Adipose tissue (tissue), 3 donors: Measurements from ENCODE around the gene FBXL22. TPM values are rescaled to one million over a fixed set of nuclear protein-coding genes. Genes with fewer than 3 reads are reported as not detected.

Source experiments
- H3K27ac ChIP-seq: one replicate; pipeline ENCODE4 v1.5.1; 2013; ENCODE audit warnings: low read depth, low read length
- WGBS, 3 donors: extraction: QIAGEN DNeasy Blood & Tissue Kit; methylation state at CpG; one replicate each; pipeline ENCODE4 v1.1.7; 2013; 5-methylcytosine and 5-hydroxymethylcytosine counted together
- polyA plus RNA-seq, 3 donors: library from polyadenylated mRNA; stranded (reverse); fragments of 200-250 nt; gene quantifications; one replicate each; pipeline ENCODE4 v1.2.3, GENCODE V29; 2013
- donor health status: healthy with polysubstance abuse.
- donor health status: Bipolar disorder and iron deficiency.
- donor health status: healthy.

FBXL22 gene, protein sequence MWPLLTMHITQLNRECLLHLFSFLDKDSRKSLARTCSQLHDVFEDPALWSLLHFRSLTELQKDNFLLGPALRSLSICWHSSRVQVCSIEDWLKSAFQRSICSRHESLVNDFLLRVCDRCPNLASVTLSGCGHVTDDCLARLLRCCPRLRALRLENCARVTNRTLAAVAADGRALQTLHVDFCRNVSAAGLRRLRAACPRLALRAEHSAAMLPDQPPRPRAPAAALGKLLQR
- under 1 TPM; 0.55 to 0.79 (median 0.67) TPM for polyA plus RNA-seq

DNA sequence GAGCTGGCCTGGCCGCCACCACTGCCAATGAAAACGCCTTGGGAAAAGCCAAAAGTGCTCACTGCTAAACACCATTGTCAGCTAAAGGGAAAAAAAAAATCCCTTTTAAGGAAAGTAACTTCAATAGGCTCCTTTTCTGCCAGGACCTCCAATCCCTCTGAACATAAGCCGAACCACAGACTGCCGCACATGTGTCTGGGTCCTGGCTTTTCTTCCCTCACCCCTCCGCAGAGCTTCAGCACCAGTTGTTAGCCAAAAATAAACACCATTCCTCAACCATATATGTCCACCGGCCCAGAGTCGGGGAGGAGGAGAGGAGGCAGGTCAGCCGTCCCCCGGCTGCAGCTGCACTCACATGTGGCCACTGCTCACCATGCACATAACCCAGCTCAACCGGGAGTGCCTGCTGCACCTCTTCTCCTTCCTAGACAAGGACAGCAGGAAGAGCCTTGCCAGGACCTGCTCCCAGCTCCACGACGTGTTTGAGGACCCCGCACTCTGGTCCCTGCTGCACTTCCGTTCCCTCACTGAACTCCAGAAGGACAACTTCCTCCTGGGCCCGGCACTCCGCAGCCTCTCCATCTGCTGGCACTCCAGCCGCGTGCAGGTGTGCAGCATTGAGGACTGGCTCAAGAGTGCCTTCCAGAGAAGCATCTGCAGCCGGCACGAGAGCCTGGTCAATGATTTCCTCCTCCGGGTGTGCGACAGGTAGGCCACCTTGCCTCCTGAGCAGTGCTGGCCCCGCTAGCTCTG, at the start of gene FBXL22:
FBXL22 (plus strand) TSS at position 350 of the 753 bp plus-strand sequence; CDS start at position 356, 6 bp downstream.
- 53 to 68% (median 57%) methylated on average over 22 to 23 of the region's 23 CpGs for WGBS, 3 donors
- H3K27ac ChIP-seq: no peak within 1 kb of the TSS

DNA sequence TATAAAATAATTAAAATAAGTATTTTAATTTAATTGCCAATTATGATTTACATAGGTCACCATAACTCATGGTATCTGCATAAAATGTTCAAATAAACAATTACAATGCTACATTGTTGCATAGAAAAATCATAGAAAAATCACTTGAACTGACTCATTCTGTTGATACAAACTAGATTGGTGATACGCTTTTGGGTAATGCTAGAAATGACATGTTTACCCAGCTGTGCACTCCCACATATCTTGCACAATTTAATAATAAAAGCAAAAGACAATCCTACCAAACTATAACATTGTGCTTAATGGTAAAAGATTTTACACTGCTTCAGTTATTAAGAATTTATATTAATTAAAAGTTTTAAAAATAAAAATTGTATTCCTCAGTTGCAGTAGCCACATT, 45.8 kb upstream of the FBXL22 start:
- 45 to 69% (median 63%) methylated on average over 1 of the region's 1 CpG for WGBS, 3 donors
- no peak overlapping the region for H3K27ac ChIP-seq

DNA sequence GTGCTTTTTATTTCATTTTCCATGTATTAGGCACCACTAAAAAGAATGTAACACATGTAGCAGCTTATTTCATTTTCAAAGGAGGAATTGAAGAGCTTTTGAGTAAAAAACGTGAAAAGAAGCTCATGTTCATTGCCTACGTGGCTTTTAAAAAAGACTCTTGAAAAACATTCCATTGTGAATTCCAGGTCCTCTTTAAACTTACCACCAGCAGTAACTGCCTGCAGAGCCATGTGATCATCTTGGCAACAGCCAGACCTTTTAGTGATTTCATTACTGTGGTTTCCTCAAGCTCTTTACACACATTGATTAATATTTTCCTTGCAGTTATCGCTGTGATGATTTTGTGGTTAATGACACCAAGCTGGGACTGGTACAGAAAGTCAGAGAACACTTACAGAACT, 43.8 kb upstream of the FBXL22 start:
- H3K27ac ChIP-seq: no peak overlapping the region
- 9 to 13% (median 11%) methylated on average over 3 of the region's 3 CpGs for WGBS, 3 donors

DNA sequence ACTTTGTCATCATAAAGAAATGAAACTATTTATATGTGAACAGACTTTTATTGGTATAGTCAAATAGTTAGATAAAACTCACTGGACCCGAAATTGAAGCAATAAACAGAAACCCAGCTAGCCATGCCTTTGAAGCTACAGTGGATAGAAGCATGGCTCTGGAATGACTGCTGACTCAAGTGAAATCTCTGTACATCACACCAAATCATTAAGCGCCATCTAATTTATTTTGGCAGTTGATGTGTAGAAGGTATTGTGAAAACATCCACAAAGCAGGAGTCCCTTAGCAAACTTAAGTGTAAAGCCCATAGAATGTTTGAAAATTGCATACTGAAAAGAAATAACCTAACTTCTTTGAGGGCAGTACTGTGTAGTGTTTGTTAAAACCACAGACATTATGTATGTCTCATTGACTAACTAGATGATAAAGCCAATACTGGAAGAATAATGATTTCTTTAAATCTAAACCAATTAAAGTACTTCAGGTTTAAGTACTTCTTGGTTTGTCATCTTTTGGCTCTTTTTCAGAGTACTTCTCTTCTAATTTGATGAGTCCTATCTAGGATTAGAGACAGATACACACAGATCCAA, 42.8 kb upstream of the FBXL22 start:
- no peak overlapping the region for H3K27ac ChIP-seq
- WGBS, 3 donors: 86 to 95% (median 92%) methylated on average over 2 of the region's 2 CpGs

DNA sequence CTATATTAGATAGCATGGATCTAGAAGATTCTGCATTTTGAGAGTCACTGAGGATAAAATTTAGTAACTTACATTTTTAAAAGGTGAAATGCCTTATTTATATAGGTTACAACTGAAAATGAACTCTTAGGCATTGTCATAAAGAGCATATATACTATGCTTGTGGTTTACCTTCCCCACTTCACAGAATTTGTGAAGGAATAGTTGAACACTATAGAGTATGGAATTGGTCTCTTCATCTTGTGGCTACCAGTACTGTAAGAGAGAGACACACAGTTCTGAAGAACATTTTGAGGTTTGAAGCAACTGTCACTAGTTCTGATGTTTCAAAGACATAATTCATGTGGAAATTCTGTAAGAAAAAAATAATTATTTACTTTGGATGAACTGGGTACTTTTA, 41.7 kb upstream of the FBXL22 start:
- H3K27ac ChIP-seq: no peak overlapping the region

DNA sequence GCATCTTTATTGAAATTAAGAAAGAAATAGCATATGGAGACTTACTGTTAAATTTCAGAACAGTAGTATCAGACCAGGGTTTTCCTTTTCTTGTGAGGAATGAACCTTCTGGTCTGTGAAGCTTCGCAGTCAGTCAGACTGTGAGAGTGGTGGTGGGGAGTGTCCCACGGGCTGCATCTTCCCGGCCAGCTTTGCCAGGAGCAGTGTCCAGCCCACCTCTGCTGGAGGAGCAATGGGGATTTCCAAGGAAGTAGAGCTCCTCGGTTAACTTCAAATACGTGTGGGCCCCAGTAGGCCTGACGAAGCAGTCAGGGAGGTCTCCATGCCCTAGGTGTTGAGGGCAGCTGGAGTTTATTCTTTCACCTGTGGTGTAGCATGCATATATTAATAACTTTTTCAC, 40.9 kb upstream of the FBXL22 start:
- H3K27ac ChIP-seq: no peak overlapping the region
- WGBS, 3 donors: 63 to 71% (median 68%) methylated on average over 6 of the region's 6 CpGs

DNA sequence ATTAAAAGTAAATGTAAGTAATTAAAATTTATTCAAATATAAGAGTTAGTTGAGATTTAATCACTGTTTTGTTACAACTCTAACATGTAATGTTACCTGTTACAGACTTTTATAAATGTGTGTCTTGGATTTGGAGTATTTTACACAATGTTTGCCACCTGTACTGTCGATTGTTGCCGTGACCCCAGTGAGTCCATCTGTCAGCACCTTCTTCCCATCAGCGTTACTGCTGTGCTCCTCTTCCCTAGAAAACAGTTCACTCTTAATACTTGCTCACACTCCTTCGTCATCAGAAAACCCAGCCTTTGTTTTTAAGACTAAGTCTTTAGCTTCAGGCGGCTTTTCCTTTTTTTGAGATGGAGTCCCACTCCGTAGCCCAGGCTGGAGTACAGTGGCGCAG, 40.5 kb upstream of the FBXL22 start:
- WGBS, 3 donors: 98 to 99% (median 99%) methylated on average over 7 of the region's 7 CpGs
- no peak overlapping the region for H3K27ac ChIP-seq

DNA sequence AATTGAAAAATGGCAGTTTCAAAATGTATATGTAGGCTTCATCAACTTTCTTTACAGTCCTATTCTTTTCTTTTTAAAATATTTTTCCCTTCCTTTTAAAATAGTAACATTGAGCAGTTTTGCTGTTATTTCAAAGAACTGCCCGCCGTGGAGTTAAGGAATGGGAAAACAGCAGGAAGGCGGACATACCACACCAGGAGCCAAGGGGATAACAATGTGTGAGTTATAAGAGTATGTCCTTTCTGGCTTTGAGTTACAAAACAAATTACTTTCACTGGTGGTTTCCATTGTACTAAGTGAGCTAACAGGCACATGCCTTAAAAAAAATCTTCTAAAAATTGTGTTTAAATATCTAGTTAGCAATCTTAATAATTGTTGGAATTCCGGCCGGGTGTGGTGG, 37.4 kb upstream of the FBXL22 start:
- 95 to 97% (median 97%) methylated on average over 5 of the region's 5 CpGs for WGBS, 3 donors
- H3K27ac ChIP-seq: no peak overlapping the region

DNA sequence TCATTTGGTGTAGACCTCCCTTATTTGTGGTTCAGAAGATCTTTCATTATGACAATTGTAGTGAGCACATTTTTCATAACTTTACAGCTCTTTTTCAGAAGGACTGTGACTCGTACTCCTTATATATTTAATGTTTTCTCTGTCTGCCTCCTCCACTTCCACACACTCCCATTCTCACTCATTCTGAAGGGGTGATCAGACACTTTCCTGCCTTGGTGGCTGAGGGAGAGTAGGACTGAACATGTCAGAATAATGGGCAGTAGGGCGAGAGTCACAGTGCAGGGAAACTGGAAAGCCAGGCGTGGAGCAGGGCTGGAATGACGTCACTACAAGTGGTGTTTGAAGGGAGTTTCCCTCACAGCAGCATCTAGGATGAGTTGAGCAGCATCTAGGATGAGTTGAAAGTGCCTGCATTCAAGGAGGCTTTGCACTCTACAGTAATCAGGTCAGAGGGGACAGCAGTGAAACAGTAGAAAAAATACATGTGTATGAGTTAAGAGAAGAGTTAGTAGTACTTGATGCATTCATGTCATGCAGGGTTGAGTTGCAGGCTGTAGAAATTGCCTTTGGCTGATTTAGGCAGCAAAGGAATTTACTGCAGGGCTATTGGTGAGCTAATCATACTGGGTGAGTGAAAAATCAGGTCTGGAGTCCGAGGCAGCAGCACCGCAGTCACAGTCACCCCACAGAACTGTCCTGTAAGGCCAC, 36.3 kb upstream of the FBXL22 start:
- WGBS, 3 donors: 86 to 88% (median 86%) methylated on average over 6 of the region's 6 CpGs
- no peak overlapping the region for H3K27ac ChIP-seq

DNA sequence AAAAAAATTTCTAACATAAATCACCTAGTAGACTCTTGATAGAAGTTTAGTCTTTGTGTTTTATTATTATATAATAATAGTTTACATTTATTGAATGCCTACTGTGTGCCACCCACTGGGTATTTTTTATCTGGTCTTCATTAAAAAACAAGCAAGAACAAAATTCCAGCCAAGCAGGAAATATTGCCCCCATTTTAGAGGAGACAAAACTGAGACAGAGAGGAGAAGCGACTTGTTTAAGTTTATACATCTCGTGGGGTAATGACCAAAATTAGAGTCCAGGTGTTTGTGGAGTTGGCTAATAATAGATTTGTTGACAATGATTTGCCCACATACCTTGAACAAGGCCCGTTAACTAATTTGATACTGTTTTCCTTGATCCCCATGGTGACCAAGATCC, 33.1 kb upstream of the FBXL22 start:
- 30 to 62% (median 32%) methylated on average over 3 of the region's 3 CpGs for WGBS, 3 donors
- no peak overlapping the region for H3K27ac ChIP-seq

DNA sequence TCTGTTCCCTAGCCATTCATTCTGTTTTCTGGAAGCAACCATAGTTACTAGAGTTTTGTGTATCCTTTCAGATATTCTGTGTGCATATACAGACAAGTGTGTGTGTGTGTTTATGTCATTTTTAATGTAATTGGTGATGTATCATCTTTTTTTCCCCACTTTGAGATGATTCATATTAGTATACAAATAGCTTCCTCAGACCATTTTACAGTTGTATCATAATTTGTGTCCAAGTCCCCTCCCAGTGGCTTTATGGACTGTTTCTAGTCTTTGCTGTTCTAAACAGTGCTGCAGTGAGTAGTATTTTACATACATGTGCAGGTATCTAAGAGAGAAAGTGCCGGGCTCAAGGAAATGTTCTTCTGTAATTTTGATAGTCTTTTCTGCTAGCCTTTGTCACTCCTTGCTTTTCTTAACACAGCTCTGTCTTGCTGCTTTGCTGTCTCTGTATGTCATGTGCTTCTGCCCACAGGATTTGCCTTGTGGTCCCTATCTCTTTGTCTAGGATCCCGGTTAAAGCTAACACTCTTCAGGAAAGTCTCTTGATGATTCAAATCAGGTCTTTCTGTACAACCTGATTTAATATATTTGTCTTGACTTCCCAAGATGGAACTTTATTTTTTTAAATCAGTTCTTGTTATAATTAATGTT, 31.5 kb upstream of the FBXL22 start:
- 83 to 89% (median 85%) methylated on average over 2 of the region's 2 CpGs for WGBS, 3 donors
- H3K27ac ChIP-seq: no peak overlapping the region

DNA sequence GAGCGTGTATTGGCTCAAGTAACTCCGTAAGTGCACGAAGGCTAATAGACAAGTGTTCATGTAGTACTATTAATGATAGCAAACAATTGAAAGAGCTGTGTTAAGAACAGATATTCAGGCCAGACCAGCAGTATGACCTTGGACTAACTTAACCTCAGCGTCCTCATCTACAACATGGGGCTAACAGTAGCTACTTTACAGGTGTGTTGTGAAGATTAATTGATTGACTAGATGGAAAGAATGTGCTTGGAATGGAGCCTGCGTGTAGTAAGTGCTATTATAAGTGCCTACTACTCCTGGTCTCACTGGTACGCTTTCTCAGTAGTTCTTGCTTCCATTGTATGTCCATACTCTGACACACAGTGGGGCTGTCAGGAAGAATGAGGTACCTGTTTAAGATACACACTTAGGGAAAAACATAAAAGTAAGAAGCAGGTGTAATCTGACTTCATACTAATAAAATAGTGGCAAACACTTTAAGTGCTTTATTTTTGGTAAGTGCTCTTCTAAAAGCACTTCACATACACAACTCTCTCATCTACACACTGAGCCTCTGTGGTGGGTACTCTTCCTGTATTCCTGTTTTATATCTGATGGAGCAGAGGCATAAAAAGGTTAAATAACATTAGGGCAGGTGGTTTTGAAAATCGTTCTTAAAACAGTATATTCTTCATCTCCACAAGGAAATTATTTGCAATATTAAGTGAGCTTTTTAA, 24.3 kb upstream of the FBXL22 start:
- H3K27ac ChIP-seq: no peak overlapping the region
- WGBS, 3 donors: 53 to 94% (median 91%) methylated on average over 7 of the region's 7 CpGs

DNA sequence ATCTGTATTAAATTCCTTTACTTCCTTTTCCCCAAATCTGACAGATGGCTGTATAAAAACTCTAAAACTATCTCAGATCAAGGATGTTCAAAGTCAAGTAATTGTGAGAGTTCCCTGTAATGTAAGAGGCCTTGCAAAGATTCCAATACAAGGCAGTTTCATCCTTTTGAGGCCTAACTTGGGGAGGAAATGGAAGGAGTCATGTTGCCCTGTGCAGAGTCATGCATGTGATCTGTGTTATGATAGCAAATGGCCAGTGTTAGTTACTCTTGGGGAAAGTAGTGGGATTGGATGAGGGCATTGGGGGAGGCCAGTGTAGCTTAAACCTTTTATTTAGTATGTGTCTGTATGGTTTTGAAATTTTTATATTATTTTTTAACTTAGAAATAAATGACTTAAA, 23.7 kb upstream of the FBXL22 start:
- H3K27ac ChIP-seq: no peak overlapping the region

DNA sequence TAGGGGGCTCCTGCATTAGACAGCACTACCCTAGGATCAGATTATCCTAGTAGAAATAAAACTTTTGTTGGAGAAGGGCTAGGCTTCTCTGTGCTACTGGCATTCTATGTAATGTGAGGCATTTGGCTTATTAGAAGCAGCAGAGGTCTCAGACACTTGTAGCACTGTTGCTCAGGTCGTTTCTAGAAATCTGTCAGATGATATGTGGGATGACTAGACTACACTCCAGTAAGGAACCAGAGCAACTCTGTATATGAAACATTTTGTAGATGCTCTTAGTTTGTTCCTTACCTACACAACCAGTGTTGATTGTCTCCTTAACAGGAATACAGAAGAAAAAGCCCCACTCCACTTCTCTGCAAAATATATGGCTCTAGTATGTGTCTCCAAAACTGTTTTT, 21.9 kb upstream of the FBXL22 start:
- no peak overlapping the region for H3K27ac ChIP-seq
- 46 to 66% (median 56%) methylated on average over 1 of the region's 1 CpG for WGBS, 3 donors

DNA sequence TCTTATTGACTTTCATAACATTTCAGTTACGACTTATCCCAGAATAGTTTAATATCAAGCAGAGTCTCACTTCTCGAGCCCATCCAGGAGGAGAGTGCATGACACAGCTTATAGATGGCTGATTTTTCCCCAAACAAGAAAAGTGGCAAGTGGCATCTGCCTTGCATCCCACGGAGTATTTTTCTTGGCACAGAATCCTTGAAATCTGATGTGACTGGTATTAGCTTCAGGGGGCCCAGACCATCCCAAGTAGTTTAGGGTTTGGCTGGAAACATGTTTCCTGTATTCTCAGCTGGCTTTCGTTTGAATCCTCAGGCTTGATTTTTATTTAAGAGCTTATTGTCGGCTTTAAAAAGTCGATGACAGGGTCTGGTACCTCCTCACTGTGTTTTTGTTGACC, 20.7 kb upstream of the FBXL22 start:
- no peak overlapping the region for H3K27ac ChIP-seq
- WGBS, 3 donors: 73 to 93% (median 90%) methylated on average over 6 of the region's 6 CpGs

DNA sequence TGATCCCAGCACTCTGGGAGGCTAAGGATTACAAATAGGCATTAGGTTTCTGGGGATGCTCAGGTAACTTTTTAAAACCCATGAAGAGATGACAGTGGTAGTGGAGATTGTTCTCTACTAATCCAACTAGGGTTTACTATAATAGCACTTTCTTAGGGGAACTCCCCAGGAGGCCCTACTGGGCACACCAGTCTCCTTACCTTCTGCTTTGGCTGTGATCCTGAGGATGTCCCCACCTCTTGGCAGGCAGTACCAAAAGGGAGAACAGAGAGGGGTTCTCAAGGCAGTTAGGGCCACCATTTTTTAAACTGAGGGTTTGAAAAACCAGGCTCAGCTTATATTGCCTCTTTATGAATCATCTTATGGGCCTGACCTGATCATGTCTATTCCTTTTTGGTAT, 15.0 kb upstream of the FBXL22 start:
- H3K27ac ChIP-seq: no peak overlapping the region

DNA sequence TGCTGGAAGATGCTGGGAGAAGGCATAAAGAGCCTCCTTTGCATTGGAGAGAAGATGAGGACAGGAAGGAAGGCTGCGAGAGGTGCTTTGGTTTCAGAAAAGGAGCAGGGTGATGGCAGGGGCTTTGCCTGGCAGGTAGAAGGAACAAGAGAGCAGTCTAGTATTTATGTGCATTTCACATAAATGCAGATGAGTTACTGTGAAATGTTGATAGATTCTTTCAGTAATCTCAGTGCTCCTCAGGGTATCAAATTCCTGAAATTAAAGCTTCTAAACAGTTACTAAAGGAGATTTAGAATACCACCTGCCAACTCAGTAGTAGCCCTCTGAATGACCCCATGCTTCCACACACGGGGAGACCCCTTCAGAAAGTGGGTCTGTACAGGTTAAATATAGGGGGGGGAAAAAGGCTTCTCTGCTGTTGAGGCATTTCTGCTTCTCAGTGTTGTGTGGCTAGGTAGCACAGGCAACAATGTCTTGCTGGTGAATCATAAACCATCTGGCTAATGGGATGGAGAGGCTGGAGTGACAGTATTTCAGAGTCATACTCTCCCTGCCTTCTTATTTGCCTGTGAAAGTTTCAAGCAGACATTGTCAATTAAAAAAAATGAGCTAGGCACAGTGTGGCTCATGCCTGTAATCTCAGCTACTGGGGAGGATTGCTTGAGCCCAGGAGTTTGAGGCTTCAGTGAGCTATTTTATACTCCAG, 14.3 kb upstream of the FBXL22 start:
- WGBS, 3 donors: 82 to 87% (median 83%) methylated on average over 2 of the region's 2 CpGs
- no peak overlapping the region for H3K27ac ChIP-seq

DNA sequence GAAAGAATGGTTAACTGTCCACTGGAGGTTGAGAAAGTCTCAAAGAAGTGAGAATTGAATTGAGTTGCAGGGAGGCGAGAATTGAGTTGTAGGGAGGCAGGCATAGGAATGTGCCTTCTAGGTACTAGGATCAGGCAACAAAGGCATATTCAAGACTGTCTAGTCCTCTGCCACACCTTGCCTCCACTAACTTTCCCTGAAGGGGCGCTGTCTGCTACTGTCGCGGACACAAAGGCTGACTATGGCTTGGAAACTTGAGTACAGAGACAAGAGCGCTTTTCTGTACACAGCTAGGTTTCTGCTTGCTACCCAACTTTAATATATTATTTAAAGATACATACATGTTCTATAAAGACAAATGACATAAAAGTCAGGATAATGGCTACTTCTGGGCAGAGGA, 10.4 kb upstream of the FBXL22 start:
- H3K27ac ChIP-seq: no peak overlapping the region
- WGBS, 3 donors: 97 to 98% (median 97%) methylated on average over 5 of the region's 5 CpGs
